GM18867 (cell line): ENCODE measurements around the gene LZTR1.

Experiments used
- ATAC-seq: cut with Tn5 transposase; IDR thresholded peaks from one replicate; pipeline ENCODE4 v1.9.1; 2021; ENCODE audit warnings: mild to moderate bottlenecking, moderate library complexity; ENCODE audit not compliant: unreplicated experiment

LZTR1 gene

DNA sequence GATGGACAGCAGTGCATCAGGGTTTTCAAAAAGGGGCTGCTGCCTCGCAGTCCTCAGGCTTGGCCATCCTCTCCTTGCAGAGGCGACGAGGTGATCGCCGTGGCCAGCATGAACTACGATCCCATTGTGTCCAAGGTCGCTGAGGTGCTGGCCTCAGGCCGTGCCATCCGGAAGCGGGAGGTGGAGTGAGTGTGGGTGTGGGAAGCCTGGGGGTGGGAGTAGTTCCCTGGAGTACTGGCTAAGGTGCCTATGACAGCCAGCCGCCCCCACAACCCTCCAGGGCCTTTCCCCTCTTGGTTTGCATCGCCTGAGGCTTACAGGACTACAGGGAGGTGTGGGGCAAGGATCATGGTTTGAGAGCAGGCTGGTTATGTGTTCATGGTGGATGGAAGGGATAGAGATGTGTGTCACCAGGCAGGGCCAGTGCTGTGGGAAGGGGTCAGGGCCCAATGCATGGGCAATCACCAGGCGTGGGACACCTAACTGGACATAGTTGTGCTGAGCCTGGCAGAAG, 2.1 kb upstream of the LZTR1 start:
- no peak for ATAC-seq

DNA sequence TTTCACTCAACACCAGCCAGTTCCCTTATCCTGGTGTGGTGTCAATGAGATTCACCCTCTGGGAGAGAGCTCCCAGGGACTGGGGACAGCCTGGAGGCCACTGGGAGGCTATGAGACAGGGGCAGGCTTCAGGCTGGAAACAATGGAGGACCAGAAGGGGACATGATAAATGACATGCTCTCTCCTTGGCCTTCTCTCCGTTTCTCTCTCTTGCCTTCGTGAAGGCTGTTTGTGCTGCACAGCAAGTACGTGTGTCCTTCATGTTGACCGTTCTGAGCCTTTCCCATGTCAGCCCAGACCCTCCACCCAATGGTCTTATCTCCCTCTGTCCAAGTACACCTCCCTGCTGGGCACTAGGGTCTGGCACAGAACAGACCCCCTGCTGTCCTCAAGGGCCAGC, 1.6 kb upstream of the LZTR1 start:
- no peak for ATAC-seq

DNA sequence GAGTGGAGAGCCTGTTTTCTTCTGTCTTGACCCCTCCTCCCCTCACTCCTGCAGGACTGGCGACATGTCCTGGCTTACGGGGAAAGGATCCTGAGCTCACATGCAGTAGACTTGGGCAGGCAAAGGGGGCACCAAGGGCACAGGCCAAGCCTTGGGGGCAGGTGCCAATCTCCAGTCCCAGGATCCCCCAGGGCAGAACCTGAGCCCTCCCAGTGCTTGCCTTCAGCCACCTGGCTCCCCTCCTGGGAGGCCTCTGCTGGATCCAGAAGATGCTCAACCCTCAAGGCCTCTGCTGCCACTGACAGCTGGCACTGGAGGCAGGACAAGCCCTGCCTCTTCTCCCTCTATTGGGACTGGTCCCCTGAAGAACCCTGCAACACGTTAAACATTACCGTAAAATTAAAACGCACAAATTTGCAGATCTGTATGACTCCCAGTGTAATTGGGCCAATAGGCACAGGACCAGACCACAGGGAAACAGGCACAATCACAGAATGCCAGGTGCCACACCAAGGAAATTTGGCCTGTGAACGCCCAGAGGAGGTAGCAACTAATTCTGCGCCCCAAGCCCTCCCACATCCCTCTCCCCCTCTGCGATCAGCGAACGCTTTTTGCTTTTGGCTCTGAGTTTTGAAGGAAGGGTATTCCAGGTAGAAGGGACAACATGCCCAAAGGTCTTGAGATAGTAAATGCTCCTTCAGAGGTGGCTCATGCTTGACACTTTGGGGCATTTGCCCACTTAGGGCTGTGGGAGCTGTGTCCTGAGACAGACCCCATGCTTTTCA, 967 bp upstream of the LZTR1 start:
- ATAC-seq, result no peak

DNA sequence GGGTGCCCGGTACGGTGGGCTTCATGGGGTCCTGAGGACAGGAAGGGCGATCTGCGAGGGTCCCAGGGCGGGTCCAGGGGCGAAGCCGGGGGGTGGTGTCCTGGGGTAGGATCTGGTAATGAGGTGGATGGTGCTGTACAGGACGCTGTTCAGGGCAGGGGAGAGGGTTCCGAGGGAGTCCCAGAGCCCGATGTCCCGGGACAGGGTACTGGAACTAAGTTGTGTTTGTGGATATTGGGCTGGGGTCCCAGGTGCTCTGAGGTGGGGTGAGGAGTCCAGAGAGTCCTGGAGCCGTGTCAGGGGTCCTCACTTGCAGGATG, 426 bp downstream of the LZTR1 start:
- peak; percentile 23 for ATAC-seq

- ATAC-seq, result no peak
Measured at GRCh38 chr22:20983081-20983771, 1.1 kb downstream of the LZTR1 start.

GRCh38 chr22:20985720-20986119, 3.6 kb downstream of the LZTR1 start:
- no peak for ATAC-seq

- ATAC-seq, result no peak
Measured at GRCh38 chr22:20986365-20986764, 4.3 kb downstream of the LZTR1 start.

DNA sequence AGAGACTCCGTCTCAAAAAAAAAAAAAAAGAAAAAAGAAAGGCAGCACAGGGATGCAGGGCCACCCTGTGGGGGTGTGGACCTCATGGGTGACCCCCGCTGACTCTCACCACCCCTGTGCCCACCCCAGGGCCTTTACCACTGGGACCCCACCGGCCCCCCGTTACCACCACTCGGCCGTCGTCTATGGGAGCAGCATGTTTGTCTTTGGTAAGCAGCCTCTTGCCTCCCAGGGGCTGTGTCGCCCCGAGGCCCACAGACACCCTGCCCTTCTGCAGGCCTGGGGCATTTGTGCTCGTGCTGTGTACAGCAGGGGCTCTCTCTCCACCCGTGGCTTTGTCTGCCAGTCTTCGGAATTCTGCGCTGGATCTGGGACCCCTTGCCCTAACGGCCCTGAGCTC, 5.3 kb downstream of the LZTR1 start:
- no peak for ATAC-seq

- no peak for ATAC-seq
Measured at GRCh38 chr22:20988573-20989322, 6.7 kb downstream of the LZTR1 start.

- ATAC-seq, result no peak
Measured at GRCh38 chr22:20989323-20990138, 7.4 kb downstream of the LZTR1 start.

GRCh38 chr22:20990184-20991180, 8.4 kb downstream of the LZTR1 start:
- no peak for ATAC-seq

DNA sequence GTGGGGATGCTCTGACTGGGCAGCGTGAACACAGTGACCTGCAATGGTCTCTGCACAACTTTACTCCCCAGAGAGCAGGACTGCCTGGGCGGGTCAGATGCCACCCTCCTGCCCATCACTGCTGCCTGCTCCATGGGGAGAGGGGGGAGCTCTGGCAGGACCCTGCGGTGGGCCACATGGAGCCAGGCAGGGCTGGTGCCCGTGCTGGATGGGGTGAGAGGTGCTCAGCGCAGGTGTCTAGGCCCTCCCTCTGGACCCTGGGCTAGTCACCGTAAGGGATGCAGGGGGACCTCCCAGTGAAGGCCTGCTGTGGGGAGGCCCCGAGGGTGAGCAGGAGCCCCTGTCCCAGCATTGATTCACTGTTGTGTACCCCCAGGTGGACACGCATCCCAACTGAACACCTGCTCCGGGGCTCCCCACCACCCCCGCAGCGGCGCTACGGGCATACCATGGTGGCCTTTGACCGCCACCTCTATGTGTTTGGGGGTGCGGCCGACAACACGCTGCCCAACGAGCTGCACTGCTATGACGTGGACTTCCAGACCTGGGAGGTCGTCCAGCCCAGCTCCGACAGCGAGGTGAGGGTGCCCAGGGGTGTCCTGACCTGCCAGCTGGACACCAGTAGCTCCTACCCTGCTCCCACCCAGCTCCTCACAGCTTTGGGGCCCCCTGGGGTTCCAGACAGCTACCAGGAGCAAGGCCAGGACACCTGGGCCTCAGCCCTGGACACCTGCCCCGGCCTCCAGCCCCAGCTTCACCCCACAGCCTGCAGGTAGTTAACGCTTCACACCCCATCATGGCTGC, 9.4 kb downstream of the LZTR1 start:
- ATAC-seq, result no peak

- no peak for ATAC-seq
Measured at GRCh38 chr22:20992056-20992442, 10.0 kb downstream of the LZTR1 start.

GRCh38 chr22:20992456-20993303, 10.6 kb downstream of the LZTR1 start:
- ATAC-seq, result no peak

GRCh38 chr22:20993304-20994127, 11.4 kb downstream of the LZTR1 start:
- no peak for ATAC-seq

- ATAC-seq, result no peak
Measured at GRCh38 chr22:20994128-20994901, 12.2 kb downstream of the LZTR1 start.
